Ishikawa (cell line): Measurements from ENCODE around the gene MED13L.

Experiments used
- EP300 ChIP-seq: IDR thresholded peaks from 2 replicates; pipeline ENCODE4 v1.6.1; 2012; ENCODE audit warnings: borderline replicate concordance
- TAF1 ChIP-seq: IDR thresholded peaks from 2 replicates; pipeline ENCODE4 v1.6.1; 2012; ENCODE audit warnings: low read depth, mild to moderate bottlenecking
- YY1 ChIP-seq: IDR thresholded peaks from 2 replicates; pipeline ENCODE4 v1.6.1; 2012; ENCODE audit warnings: low read depth
- TF ChIP-seq, protein P1 (sequence below): IDR thresholded peaks from 2 replicates; pipeline ENCODE4 v1.6.1; 2012
- TF ChIP-seq, protein P2 (sequence below): IDR thresholded peaks from 2 replicates; pipeline ENCODE4 v1.6.1; 2012

DNA sequence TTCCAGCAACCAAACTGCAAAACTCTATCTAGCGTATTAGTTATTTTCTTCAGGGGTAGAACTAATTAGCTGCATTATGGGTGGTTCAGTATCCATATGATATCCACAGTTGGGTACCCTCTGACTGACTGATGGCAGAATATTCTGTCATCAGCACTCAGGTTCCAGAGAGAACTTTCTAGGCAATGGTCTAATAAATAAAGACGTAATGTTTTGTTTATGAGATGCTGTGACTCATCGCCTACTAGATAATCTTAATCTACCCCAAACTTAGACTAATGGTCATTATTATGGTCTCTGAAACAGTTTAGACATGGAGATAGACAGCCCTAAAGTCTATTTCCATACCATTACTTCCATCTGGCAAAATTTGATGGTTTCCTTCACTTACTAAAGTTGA, 220.1 kb downstream of the MED13L start:
- TF ChIP-seq, protein P1, sequence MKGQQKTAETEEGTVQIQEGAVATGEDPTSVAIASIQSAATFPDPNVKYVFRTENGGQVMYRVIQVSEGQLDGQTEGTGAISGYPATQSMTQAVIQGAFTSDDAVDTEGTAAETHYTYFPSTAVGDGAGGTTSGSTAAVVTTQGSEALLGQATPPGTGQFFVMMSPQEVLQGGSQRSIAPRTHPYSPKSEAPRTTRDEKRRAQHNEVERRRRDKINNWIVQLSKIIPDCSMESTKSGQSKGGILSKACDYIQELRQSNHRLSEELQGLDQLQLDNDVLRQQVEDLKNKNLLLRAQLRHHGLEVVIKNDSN, result no peak
- TF ChIP-seq EP300 (no peak), TAF1 (no peak), YY1 (no peak)
- TF ChIP-seq, protein P2, sequence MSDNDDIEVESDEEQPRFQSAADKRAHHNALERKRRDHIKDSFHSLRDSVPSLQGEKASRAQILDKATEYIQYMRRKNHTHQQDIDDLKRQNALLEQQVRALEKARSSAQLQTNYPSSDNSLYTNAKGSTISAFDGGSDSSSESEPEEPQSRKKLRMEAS, result no peak
